Measurements from ENCODE around the gene KCNH5.

Gene KCNH5

GRCh38 chr14:63076488-63076887 lies 31.2 kb upstream of the KCNH5 start:
- no peaks in the 10 kb centered on the region for H3K27me3 ChIP-seq (ENCODE audit: insufficient read depth, low read length)
- no peak overlapping the region for H2AK5ac ChIP-seq (ENCODE audit: low read length)
- no peaks in the 10 kb centered on the region for H3K79me1 ChIP-seq (ENCODE audit: low read length)
- H4K91ac ChIP-seq (ENCODE audit: low read depth, low read length): no peak overlapping the region
- no peak overlapping the region for H4K12ac ChIP-seq (ENCODE audit: low read depth, low read length)
- no peak overlapping the region for H4K8ac ChIP-seq (ENCODE audit: low read depth, low read length)
- DNase-seq: no peak
- H3K27ac ChIP-seq (ENCODE audit: low read depth, low read length): no peak overlapping the region
- no peak overlapping the region for H3K4me3 ChIP-seq (ENCODE audit: low read depth, low read length)
- no peak overlapping the region for H2BK120ac ChIP-seq (ENCODE audit: insufficient read depth, low read length, poor library complexity)
- H3K9ac ChIP-seq (ENCODE audit: low read length): no peak overlapping the region
- H3K23ac ChIP-seq (ENCODE audit: low read length): no peak overlapping the region
- H3K79me2 ChIP-seq (ENCODE audit: control insufficient read depth, insufficient read depth, low read length, poor library complexity): no peaks in the 10 kb centered on the region
- H3K36me3 ChIP-seq (ENCODE audit: control insufficient read depth in 1 of 2, insufficient read depth in 2 of 2, low read length in 2 of 2): no peaks in the 10 kb centered on the region
- no peaks in the 10 kb centered on the region for H3K4me1 ChIP-seq (ENCODE audit: control insufficient read depth in 1 of 2, insufficient read depth in 2 of 2, low read length in 2 of 2)
- no peak overlapping the region for H2BK5ac ChIP-seq (ENCODE audit: low read depth, low read length, poor library complexity)
- no peak overlapping the region for H3K4ac ChIP-seq (ENCODE audit: low read depth, low read length)
- no peaks in the 10 kb centered on the region for H3K9me3 ChIP-seq (ENCODE audit: insufficient read depth, low read depth, low read length)
- no peak overlapping the region for H2AFZ ChIP-seq (ENCODE audit: insufficient read depth, low read length, poor library complexity)
- H3K18ac ChIP-seq (ENCODE audit: low read length): no peak overlapping the region
- H3K4me2 ChIP-seq (ENCODE audit: low read length): no peak overlapping the region
- no peak overlapping the region for H3K14ac ChIP-seq (ENCODE audit: low read length)
- no peak overlapping the region for H2BK12ac ChIP-seq (ENCODE audit: low read length)

- Histone ChIP-seq H4K8ac (ENCODE audit: low read depth, low read length) (no peak overlapping the region), H3K4me1 (ENCODE audit: control insufficient read depth in 1 of 2, insufficient read depth in 2 of 2, low read length in 2 of 2) (no peaks in the 10 kb centered on the region), H3K79me2 (ENCODE audit: control insufficient read depth, insufficient read depth, low read length, poor library complexity) (no peaks in the 10 kb centered on the region), H3K14ac (ENCODE audit: low read length) (no peak overlapping the region), H2AK5ac (ENCODE audit: low read length) (no peak overlapping the region), H3K27me3 (ENCODE audit: insufficient read depth, low read length) (no peaks in the 10 kb centered on the region), H2AFZ (ENCODE audit: insufficient read depth, low read length, poor library complexity) (no peak overlapping the region), H2BK120ac (ENCODE audit: insufficient read depth, low read length, poor library complexity) (no peak overlapping the region), H3K9ac (ENCODE audit: low read length) (no peak overlapping the region), H3K4ac (ENCODE audit: low read depth, low read length) (no peak overlapping the region), H3K27ac (ENCODE audit: low read depth, low read length) (no peak overlapping the region), H4K91ac (ENCODE audit: low read depth, low read length) (no peak overlapping the region), H2BK5ac (ENCODE audit: low read depth, low read length, poor library complexity) (no peak overlapping the region), H2BK12ac (ENCODE audit: low read length) (no peak overlapping the region), H3K36me3 (ENCODE audit: control insufficient read depth in 1 of 2, insufficient read depth in 2 of 2, low read length in 2 of 2) (no peaks in the 10 kb centered on the region), H3K18ac (ENCODE audit: low read length) (no peak overlapping the region), H4K12ac (ENCODE audit: low read depth, low read length) (no peak overlapping the region), H3K4me2 (ENCODE audit: low read length) (no peak overlapping the region), H3K79me1 (ENCODE audit: low read length) (no peaks in the 10 kb centered on the region), H3K9me3 (ENCODE audit: insufficient read depth, low read depth, low read length) (no peaks in the 10 kb centered on the region), H3K4me3 (ENCODE audit: low read depth, low read length) (no peak overlapping the region), H3K23ac (ENCODE audit: low read length) (no peak overlapping the region)
- no CpG with 5 or more reads among the region's 1 CpG for WGBS (ENCODE audit: extremely low coverage, insufficient coverage, insufficient read length)
- no peak for DNase-seq
These were observed 10.4 kb upstream of the KCNH5 start for GRCh38 chr14:63055631-63056030.

- Histone ChIP-seq H3K27me3 (ENCODE audit: insufficient read depth, low read length) (peaks cover 8% of the 10 kb centered on the region), H3K14ac (ENCODE audit: low read length) (no peak overlapping the region), H4K8ac (ENCODE audit: low read depth, low read length) (no peak overlapping the region), H3K18ac (ENCODE audit: low read length) (no peak overlapping the region), H2AFZ (ENCODE audit: insufficient read depth, low read length, poor library complexity) (no peak overlapping the region), H2BK5ac (ENCODE audit: low read depth, low read length, poor library complexity) (no peak overlapping the region), H3K4me1 (ENCODE audit: control insufficient read depth in 1 of 2, insufficient read depth in 2 of 2, low read length in 2 of 2) (no peaks in the 10 kb centered on the region), H3K9ac (ENCODE audit: low read length) (no peak overlapping the region), H4K91ac (ENCODE audit: low read depth, low read length) (no peak overlapping the region), H2BK12ac (ENCODE audit: low read length) (no peak overlapping the region), H3K23ac (ENCODE audit: low read length) (no peak overlapping the region), H2BK120ac (ENCODE audit: insufficient read depth, low read length, poor library complexity) (no peak overlapping the region), H2AK5ac (ENCODE audit: low read length) (no peak overlapping the region), H3K4me2 (ENCODE audit: low read length) (no peak overlapping the region), H3K4me3 (ENCODE audit: low read depth, low read length) (no peak overlapping the region), H3K79me1 (ENCODE audit: low read length) (no peaks in the 10 kb centered on the region), H3K4ac (ENCODE audit: low read depth, low read length) (no peak overlapping the region), H3K36me3 (ENCODE audit: control insufficient read depth in 1 of 2, insufficient read depth in 2 of 2, low read length in 2 of 2) (no peaks in the 10 kb centered on the region), H4K12ac (ENCODE audit: low read depth, low read length) (no peak overlapping the region), H3K9me3 (ENCODE audit: insufficient read depth, low read depth, low read length) (no peaks in the 10 kb centered on the region), H3K79me2 (ENCODE audit: control insufficient read depth, insufficient read depth, low read length, poor library complexity) (no peaks in the 10 kb centered on the region), H3K27ac (ENCODE audit: low read depth, low read length) (no peak overlapping the region)
- DNase-seq: peak; percentile 51 to 67
- WGBS (ENCODE audit: extremely low coverage, insufficient coverage, insufficient read length): 100% methylated on average over 1 of the region's 4 CpGs
These were observed 6.7 kb upstream of the KCNH5 start for GRCh38 chr14:63051992-63052391.

- no peak overlapping the region for H3K4ac ChIP-seq (ENCODE audit: low read depth, low read length)
- H3K14ac ChIP-seq (ENCODE audit: low read length): no peak overlapping the region
- H3K4me2 ChIP-seq (ENCODE audit: low read length): no peak overlapping the region
- peaks cover under 1% of the 10 kb centered on the region for H3K9me3 ChIP-seq (ENCODE audit: insufficient read depth, low read depth, low read length)
- H3K9ac ChIP-seq (ENCODE audit: low read length): no peak overlapping the region
- H2BK12ac ChIP-seq (ENCODE audit: low read length): no peak overlapping the region
- H2AK5ac ChIP-seq (ENCODE audit: low read length): no peak overlapping the region
- H2AFZ ChIP-seq (ENCODE audit: insufficient read depth, low read length, poor library complexity): no peak overlapping the region
- peak; percentile 1 to 82 for DNase-seq
- H3K79me1 ChIP-seq (ENCODE audit: low read length): no peaks in the 10 kb centered on the region
- no peaks in the 10 kb centered on the region for H3K36me3 ChIP-seq (ENCODE audit: control insufficient read depth in 1 of 2, insufficient read depth in 2 of 2, low read length in 2 of 2)
- H3K18ac ChIP-seq (ENCODE audit: low read length): no peak overlapping the region
- H3K4me3 ChIP-seq (ENCODE audit: low read depth, low read length): no peak overlapping the region
- no peak overlapping the region for H3K27ac ChIP-seq (ENCODE audit: low read depth, low read length)
- H3K23ac ChIP-seq (ENCODE audit: low read length): no peak overlapping the region
- no peak overlapping the region for H4K12ac ChIP-seq (ENCODE audit: low read depth, low read length)
- H3K4me1 ChIP-seq (ENCODE audit: control insufficient read depth in 1 of 2, insufficient read depth in 2 of 2, low read length in 2 of 2): peaks cover 0 to 1% of the 10 kb centered on the region in 2 experiments
- H4K91ac ChIP-seq (ENCODE audit: low read depth, low read length): no peak overlapping the region
- H3K79me2 ChIP-seq (ENCODE audit: control insufficient read depth, insufficient read depth, low read length, poor library complexity): no peaks in the 10 kb centered on the region
- peaks cover 14% of the 10 kb centered on the region for H3K27me3 ChIP-seq (ENCODE audit: insufficient read depth, low read length)
- no peak overlapping the region for H4K8ac ChIP-seq (ENCODE audit: low read depth, low read length)
- no peak overlapping the region for H2BK120ac ChIP-seq (ENCODE audit: insufficient read depth, low read length, poor library complexity)
- no CpG with 5 or more reads among the region's 2 CpGs for WGBS (ENCODE audit: extremely low coverage, insufficient coverage, insufficient read length)
- no peak overlapping the region for H2BK5ac ChIP-seq (ENCODE audit: low read depth, low read length, poor library complexity)
These were observed 6.0 kb upstream of the KCNH5 start for GRCh38 chr14:63051301-63051700.
